Measurements from ENCODE around the gene VEGFB. TPM values are rescaled to one million over a fixed set of nuclear protein-coding genes. Genes with fewer than 3 reads are reported as not detected.

Gene VEGFB
- total RNA-seq, 2 donors from 2014 or later = 81.8 to 107 TPM

DNA sequence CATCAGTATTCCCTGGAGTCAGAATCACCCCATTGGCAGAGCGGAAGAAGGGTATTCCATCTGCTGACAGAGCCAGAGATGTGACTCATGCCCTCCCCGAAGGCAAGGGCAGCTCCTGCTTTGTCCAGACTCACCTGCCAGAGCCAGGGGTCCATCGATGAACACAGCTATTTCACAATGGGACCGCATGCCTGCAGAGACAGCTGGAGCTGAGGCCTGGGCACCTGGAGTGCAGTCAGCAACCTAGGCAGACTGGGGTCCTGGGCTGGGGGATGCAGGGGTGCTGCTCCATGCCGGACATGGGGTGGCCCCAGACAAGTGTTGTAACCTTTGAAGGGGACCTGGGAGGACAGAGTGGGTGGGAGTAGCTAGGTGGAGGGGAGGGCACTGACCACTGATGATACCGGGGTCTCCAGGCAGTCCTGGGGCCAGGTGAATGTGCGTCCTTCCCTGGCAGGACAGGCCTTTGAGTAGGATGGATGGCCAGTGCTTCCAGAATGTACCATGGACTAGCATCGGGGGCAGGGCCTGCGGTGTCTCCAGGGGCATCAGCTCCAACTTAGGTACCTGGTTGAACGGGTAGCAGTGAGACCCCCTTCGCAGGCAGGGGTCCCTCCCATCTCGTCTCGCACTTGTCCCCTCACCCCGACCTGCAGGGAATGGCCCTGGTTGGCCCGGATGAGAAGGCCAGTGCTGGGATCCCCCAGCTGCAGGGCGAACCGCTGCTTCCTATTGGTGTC lies 10.1 kb upstream of the VEGFB start:
- TF ChIP-seq CTCF (IDR thresholded peaks at IDR 0.05) = no peak
- Histone ChIP-seq H3K27me3 (replicated peaks; ENCODE audit: insufficient read depth) (no peaks in the 10 kb centered on the region), H3K4me1 (ENCODE audit: control insufficient read depth in 1 of 2, low read depth in 2 of 2) (peaks cover 5 to 38% of the 10 kb centered on the region in 2 donors), H3K27ac (no peak overlapping the region), H3K4me3 (no peak overlapping the region), H3K36me3 (peaks cover 3% of the 10 kb centered on the region), H3K9me3 (no peaks in the 10 kb centered on the region)
- DNase-seq (ENCODE audit: low spot score) (no peak), ATAC-seq (ENCODE audit: insufficient number of reproducible peaks, low FRiP score, low read depth) (no peak)

- peaks cover 12 to 45% of the 10 kb centered on the region in 2 donors for H3K4me1 ChIP-seq (ENCODE audit: control insufficient read depth in 1 of 2, low read depth in 2 of 2)
- H3K9me3 ChIP-seq = no peaks in the 10 kb centered on the region
- no peaks in the 10 kb centered on the region for H3K27me3 ChIP-seq (replicated peaks; ENCODE audit: insufficient read depth)
- DNase-seq (ENCODE audit: low spot score) (no peak), ATAC-seq (ENCODE audit: insufficient number of reproducible peaks, low FRiP score, low read depth) (no peak)
- peak overlapping the region; percentile 93 for H3K27ac ChIP-seq
- no peaks in the 10 kb centered on the region for H3K36me3 ChIP-seq
- no peak for TF ChIP-seq CTCF (IDR thresholded peaks at IDR 0.05)
- peak overlapping the region; percentile 96 for H3K4me3 ChIP-seq
Observed at GRCh38 chr11:64224891-64225607, 9.3 kb upstream of the VEGFB start.

DNA sequence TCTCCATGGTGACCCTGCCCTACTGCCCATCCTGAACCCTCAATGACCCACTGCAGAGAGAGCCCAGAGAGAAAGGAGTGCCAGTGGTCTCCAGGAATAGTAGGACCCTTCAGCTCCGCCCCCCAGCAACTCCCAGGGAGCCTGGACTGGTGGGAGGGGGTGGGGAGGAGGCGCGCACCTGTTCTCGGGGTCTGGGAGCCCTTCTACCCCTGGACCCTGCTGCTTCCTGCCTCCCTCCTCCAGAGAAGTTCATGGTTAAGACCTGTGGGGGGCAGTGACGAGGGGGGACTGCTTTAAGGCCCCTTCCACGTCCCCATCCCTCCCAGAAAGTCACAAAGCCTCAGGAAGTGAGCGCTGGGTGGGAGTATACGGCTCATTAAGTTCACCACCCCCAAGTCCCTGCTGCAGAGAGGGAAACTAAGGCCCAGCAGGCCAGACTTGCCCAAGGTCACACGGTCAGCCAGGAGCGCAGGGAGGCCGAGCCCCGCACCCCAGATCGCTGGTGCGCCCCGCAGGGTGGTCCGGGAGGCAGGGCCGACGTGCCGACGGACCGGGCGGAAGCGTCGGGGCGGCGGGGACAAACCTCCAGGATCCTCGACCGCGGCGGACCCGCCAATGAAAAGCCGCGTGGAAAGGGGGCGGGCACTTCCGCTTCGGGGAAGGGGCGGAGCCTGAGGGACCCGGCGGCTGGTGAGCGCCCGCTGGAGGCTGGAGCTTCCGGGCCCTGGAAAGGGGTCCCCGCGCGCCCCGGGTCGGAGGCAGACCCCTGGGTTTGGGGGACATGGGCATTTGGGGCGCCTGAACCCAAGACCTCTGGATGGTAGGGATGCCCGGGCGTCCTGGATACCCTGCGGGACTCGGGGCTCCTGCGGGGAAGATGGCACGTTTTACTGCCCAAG lies 8.5 kb upstream of the VEGFB start, which contains the start of the genes NUDT22 and TRPT1:
Gene NUDT22 (plus strand): TSS at position 667 of the 899 bp plus-strand sequence. CDS start 379 bp downstream, outside the sequence.
Gene TRPT1 (minus strand): TSS at position 579 of the 899 bp plus-strand sequence. CDS start 326 bp downstream, at position 253.
- peak; percentile 36 for ATAC-seq (ENCODE audit: insufficient number of reproducible peaks, low FRiP score, low read depth)
- Histone ChIP-seq H3K4me3 (peak within 1 kb of the TSS; percentile 96), H3K4me1 (ENCODE audit: control insufficient read depth in 1 of 2, low read depth in 2 of 2) (peaks cover 13 to 46% of the 10 kb centered on the region in 2 donors), H3K36me3 (no peaks in the 10 kb centered on the region), H3K27me3 (replicated peaks; ENCODE audit: insufficient read depth) (no peaks in the 10 kb centered on the region), H3K9me3 (no peaks in the 10 kb centered on the region), H3K27ac (peak within 1 kb of the TSS; percentile 93)
- no peak for TF ChIP-seq CTCF (IDR thresholded peaks at IDR 0.05)
- no peak for DNase-seq (ENCODE audit: low spot score)

GRCh38 chr11:64226507-64227051 lies 7.8 kb upstream of the VEGFB start:
- H3K27me3 ChIP-seq (replicated peaks; ENCODE audit: insufficient read depth) = no peaks in the 10 kb centered on the region
- no peaks in the 10 kb centered on the region for H3K9me3 ChIP-seq
- TF ChIP-seq CTCF (IDR thresholded peaks at IDR 0.05) = no peak
- DNase-seq (ENCODE audit: low spot score) = no peak
- ATAC-seq (ENCODE audit: insufficient number of reproducible peaks, low FRiP score, low read depth) = no peak
- peak overlapping the region; percentile 96 for H3K4me3 ChIP-seq
- H3K36me3 ChIP-seq = no peaks in the 10 kb centered on the region
- peaks cover 18 to 53% of the 10 kb centered on the region in 2 donors for H3K4me1 ChIP-seq (ENCODE audit: control insufficient read depth in 1 of 2, low read depth in 2 of 2)
- peak overlapping the region; percentile 93 for H3K27ac ChIP-seq
